ENCODE measurements around the gene FRAS1.

DNA sequence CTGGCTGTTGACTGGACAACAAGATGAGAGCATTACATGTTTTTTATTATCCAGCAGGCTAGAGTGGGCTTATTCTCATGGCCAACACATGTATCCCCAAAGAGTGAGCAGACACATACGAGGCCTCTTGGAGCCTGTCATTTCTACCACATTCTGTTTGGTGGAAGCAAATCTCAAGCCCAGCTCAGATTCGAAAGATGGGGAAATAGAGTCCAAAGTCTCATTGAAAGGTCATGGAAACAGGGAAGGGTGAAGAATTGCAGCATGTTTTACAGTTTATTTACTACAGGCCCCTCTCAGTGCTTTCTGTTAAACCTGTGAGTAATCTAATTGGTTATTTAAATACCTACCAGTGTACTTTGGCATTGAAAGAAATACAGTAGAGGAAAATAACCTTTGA, 108.6 kb downstream of the FRAS1 start:
- TF ChIP-seq, protein P1, sequence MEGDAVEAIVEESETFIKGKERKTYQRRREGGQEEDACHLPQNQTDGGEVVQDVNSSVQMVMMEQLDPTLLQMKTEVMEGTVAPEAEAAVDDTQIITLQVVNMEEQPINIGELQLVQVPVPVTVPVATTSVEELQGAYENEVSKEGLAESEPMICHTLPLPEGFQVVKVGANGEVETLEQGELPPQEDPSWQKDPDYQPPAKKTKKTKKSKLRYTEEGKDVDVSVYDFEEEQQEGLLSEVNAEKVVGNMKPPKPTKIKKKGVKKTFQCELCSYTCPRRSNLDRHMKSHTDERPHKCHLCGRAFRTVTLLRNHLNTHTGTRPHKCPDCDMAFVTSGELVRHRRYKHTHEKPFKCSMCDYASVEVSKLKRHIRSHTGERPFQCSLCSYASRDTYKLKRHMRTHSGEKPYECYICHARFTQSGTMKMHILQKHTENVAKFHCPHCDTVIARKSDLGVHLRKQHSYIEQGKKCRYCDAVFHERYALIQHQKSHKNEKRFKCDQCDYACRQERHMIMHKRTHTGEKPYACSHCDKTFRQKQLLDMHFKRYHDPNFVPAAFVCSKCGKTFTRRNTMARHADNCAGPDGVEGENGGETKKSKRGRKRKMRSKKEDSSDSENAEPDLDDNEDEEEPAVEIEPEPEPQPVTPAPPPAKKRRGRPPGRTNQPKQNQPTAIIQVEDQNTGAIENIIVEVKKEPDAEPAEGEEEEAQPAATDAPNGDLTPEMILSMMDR (conservative IDR thresholded peaks at IDR 0.05 in 1 of 2, IDR thresholded peaks at IDR 0.05 in 1 of 2; ENCODE audit: low read depth in 1 of 2, low read length in 2 of 2) = no peak
- no peak for TF ChIP-seq EZH2 (IDR thresholded peaks at IDR 0.05; ENCODE audit: low read length, missing control alignments)

Measured in fibroblast of lung (primary cell).